Activated T-helper 2 cell treated with anti-CD3 and anti-CD28 coated beads, Interferon-gamma antibody, Interleukin-2, Interleukin-4, amounts not matched to agents 10 μg/mL and 5 μg/mL and 100 μg/mL, durations not matched to agents 14 hours and 24 hours and 36 hours (primary cell): ENCODE results near the gene THRA. TPM values are rescaled to one million over a fixed set of nuclear protein-coding genes. Genes with fewer than 3 reads are reported as not detected.
A peak's percentile ranks its signal among the peaks of the same experiment; 100 is the strongest.

Experiments used
- DNase-seq: peaks from one replicate; pipeline ENCODE4 v3.0.0; 2021; ENCODE audit warnings: low spot score
- H3K27ac Mint-ChIP-seq: one replicate; pipeline ENCODE4 v1.8.0; 2021; ENCODE audit warnings: mixed read lengths
- H3K27me3 Mint-ChIP-seq: one replicate; pipeline ENCODE4 v1.8.0; 2021; ENCODE audit warnings: low read depth, mixed read lengths
- H3K36me3 Mint-ChIP-seq: one replicate; pipeline ENCODE4 v1.8.0; 2021; ENCODE audit warnings: low read depth, mixed read lengths
- H3K4me1 Mint-ChIP-seq: one replicate; pipeline ENCODE4 v1.8.0; 2021; ENCODE audit warnings: low read depth, mixed read lengths
- H3K4me3 Mint-ChIP-seq: one replicate; pipeline ENCODE4 v1.8.0; 2021; ENCODE audit warnings: low read depth, mild to moderate bottlenecking, moderate library complexity, mixed read lengths
- H3K9me3 Mint-ChIP-seq: one replicate; pipeline ENCODE4 v1.8.0; 2021; ENCODE audit warnings: mixed read lengths
- intact Hi-C: fragments of 100-400 bp; cut with micrococcal nuclease; formaldehyde crosslinking; loops from one replicate; pipeline ENCODE4 v1.15.1; 2023
- total RNA-seq: library from RNA; stranded (reverse); gene quantifications from 2 replicates; pipeline ENCODE4 v1.2.3, GENCODE V29; 2022

THRA gene
- total RNA-seq, 1 donor from 2014 or later = 5.6 TPM

DNA sequence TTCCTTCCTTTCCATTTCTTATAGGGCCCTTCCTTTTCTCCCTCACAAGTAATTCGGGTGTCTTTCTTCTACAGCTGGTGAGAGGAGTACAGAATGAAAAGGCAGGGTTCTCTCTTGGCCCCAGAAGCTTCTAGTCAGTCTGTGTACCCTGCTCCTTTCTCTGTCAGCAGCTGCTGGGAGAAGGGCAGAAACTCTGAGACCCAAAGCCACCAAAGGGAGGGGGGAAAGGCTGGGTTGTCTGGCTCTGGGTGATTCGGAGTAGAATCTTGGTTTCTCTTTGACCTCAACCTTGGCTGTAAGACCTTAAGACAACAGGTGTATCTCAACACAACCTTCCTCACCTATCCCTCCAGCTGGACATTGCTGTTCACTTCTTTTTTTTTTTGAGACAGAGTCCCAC lies 40.9 kb downstream of the THRA start:
- no peak overlapping the region for H3K27ac Mint-ChIP-seq

DNA sequence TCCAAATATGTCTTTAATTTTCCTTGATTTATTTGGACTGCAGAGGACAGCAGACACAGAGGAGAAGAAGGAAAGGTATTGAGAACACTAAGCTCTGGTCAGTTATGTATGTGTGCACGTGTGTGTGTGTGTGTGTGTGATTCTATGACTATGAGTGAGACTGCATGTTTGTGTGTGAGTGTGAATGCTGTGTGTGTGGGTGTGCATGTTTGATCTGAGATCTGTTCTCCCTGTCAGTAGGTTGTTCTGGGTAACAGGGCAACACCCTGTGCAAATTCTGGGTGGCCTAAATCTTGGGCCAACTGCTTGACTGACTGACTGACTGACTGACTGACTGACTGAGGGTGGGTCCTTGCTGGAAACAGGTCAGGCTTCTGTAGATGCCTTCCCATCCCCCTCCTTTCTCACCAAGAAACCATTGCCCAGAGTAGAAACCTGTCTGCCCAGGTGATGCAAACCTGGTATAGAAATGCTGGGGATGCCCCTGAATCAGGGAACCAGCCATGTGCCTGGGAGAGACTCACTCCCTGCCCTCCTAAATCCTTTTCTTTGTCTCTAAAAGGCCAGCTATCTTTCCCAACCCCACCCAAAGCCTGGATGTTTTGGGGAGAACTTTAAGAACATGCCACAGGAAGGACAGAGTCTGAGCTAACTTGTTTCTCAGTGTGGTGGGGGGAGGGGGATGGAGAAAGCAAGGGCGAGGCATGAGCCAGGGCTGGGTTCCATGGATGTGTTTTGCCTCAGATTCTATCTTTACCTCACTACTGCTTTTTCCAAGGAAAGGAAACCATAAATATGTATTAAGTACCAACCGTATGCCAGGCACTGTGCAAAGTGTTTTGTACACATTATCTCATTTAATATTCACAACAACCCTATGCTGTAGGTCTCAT lies 42.1 kb downstream of the THRA start:
- no peak overlapping the region for H3K27ac Mint-ChIP-seq
- no peak for DNase-seq
- H3K36me3 Mint-ChIP-seq = no peaks in the 10 kb centered on the region
- H3K27me3 Mint-ChIP-seq = peaks cover 2% of the 10 kb centered on the region
- H3K9me3 Mint-ChIP-seq = no peaks in the 10 kb centered on the region
- H3K4me1 Mint-ChIP-seq = peaks cover 68% of the 10 kb centered on the region
- intact Hi-C loops = loop anchor here (10.0 kb wide), 1 partner anchor 180 kb away; the partner anchor contains the start of gene CDC6
- no peak overlapping the region for H3K4me3 Mint-ChIP-seq

More for the DNA sequence above, 40.9 kb downstream of the THRA start:
- Mint-ChIP-seq H3K4me3 (no peak overlapping the region), H3K36me3 (peaks cover 2% of the 10 kb centered on the region), H3K9me3 (no peaks in the 10 kb centered on the region), H3K27me3 (peaks cover 2% of the 10 kb centered on the region), H3K4me1 (peaks cover 69% of the 10 kb centered on the region)
- intact Hi-C loops = loop anchor here (10.0 kb wide), 1 partner anchor 181 kb away; the partner anchor contains the start of gene CDC6
- no peak for DNase-seq

DNA sequence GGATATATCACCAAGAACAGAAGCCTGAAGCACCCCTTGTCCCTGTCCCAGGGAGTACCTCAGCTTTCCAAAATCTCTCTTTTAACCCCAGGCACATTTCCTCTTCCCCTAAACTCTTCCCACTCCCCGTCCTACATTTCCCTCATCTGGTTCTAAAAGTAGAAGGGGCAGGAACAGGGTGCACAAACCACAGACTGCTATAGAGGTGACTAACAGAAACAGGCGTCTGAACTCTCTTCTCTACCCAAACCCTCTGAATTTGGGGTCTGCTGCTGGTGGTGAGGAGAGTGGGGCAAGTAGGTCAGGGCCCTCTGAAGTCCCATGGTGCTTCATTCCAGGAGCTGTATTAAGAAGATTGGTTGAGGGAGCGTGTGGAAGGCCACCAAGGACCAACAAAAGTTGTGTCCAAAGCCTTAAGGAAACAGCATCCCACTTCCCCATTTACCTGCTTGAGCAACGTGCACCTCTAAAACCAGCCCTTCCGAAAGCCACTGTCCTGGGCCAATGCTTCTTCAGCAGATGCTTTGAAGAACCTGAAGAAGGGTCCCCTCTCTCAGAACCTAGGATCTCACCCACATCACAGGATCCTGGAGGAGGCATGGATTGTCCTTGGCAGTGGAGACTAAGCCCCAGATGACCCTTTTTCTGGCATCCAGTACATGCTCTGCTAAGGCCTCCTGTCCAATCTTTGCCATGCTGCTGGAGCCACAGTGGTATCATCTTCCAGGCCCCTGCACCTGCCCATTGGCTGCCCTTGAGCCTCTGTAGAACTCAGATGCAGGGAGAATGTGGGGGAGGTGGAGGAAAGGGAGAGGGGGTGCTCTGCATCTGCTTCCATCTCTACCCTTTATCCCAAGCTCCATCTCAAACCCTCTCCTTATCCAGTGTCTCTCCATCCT lies 43.3 kb downstream of the THRA start:
- no peaks in the 10 kb centered on the region for H3K36me3 Mint-ChIP-seq
- no peak overlapping the region for H3K4me3 Mint-ChIP-seq
- no peaks in the 10 kb centered on the region for H3K9me3 Mint-ChIP-seq
- intact Hi-C loops = loop anchor here (10.0 kb wide), 1 partner anchor 179 kb away; the partner anchor contains the start of gene CDC6
- H3K27me3 Mint-ChIP-seq = peaks cover 2% of the 10 kb centered on the region
- no peak overlapping the region for H3K27ac Mint-ChIP-seq
- H3K4me1 Mint-ChIP-seq = peaks cover 66% of the 10 kb centered on the region
- no peak for DNase-seq

DNA sequence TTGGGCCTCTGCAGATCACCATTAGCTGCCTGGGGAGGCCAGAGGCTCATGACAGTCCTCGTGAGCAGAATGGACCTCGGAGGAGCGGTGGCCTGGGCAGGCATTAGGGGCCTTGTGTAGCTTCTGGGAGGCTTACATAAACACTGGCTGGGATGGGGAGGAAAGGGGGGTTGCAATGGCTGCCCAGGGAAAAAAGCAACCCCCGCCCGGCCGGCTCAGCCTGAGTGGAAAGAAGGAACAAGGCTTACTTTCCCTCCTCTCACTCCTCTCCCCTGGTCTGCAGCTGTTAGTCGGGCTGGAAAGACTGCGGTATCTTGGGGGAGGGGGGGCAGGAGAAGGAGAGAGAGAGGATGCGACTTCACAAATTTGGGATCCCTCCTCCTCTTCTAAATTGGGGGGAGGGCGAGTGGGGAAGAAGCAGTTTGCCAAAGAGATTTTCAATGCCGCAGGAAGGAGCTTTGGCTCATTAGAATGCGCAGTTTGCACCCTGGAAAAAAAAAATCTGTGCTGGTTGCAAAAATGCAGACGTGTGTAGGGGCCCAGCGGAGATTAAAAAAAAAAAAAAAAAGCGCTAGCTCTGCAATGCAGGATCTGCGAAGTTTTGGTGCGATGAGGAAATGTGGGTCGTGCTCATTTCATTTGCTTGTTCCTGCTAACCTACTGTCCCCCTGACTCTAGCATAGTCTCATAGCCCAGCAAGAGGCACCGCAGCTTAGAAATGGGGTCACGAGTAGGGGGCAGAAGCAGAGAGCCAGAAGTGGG lies 44.2 kb downstream of the THRA start:
- H3K36me3 Mint-ChIP-seq = no peaks in the 10 kb centered on the region
- H3K27me3 Mint-ChIP-seq = peaks cover 2% of the 10 kb centered on the region
- no peak overlapping the region for H3K27ac Mint-ChIP-seq
- DNase-seq = no peak
- intact Hi-C loops = loop anchor here (10.0 kb wide), 1 partner anchor 178 kb away; the partner anchor contains the start of gene CDC6
- H3K4me3 Mint-ChIP-seq = no peak overlapping the region
- H3K4me1 Mint-ChIP-seq = peaks cover 71% of the 10 kb centered on the region
- H3K9me3 Mint-ChIP-seq = no peaks in the 10 kb centered on the region

DNA sequence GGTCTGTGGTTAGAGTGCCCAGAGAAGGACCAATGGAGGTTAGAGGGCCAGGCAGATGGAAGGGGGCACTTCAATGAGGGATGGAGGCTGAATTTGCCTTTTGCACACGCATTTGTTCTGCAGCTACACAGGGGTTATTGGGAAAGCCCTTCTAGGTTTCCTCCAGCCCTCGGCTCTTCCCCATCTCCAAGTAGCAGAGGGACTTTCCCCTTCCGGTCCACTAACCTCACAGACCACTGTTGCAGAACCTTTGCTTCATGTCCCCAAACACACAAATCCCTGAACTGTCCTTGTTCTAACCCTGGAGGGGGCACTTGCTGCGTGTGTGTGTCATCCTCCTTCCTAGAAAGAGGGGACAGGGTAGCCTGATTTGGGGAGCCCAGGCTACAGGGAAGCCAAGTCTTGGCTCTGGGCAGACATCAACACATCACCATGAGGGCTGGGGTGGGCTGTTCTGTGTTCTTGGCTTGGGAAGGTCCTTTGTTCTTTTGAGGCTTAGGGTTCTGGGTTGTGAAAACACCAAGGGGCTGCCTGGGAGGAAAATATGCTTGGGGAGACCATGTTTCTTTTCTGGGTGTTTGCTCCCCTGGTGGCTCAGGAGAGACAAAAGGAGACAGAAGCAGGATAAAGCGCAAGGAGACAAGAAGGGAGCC lies 44.9 kb downstream of the THRA start:
- Mint-ChIP-seq H3K27me3 (peaks cover 2% of the 10 kb centered on the region), H3K27ac (peak overlapping the region; percentile 75), H3K36me3 (no peaks in the 10 kb centered on the region), H3K4me3 (no peak overlapping the region), H3K9me3 (no peaks in the 10 kb centered on the region), H3K4me1 (peaks cover 78% of the 10 kb centered on the region)
- no peak for DNase-seq
- intact Hi-C loops = loop anchor here (2.0 to 10.0 kb wide), 2 partner anchors 45 to 177 kb away; partner anchors contain the start of genes CDC6 and THRA

DNA sequence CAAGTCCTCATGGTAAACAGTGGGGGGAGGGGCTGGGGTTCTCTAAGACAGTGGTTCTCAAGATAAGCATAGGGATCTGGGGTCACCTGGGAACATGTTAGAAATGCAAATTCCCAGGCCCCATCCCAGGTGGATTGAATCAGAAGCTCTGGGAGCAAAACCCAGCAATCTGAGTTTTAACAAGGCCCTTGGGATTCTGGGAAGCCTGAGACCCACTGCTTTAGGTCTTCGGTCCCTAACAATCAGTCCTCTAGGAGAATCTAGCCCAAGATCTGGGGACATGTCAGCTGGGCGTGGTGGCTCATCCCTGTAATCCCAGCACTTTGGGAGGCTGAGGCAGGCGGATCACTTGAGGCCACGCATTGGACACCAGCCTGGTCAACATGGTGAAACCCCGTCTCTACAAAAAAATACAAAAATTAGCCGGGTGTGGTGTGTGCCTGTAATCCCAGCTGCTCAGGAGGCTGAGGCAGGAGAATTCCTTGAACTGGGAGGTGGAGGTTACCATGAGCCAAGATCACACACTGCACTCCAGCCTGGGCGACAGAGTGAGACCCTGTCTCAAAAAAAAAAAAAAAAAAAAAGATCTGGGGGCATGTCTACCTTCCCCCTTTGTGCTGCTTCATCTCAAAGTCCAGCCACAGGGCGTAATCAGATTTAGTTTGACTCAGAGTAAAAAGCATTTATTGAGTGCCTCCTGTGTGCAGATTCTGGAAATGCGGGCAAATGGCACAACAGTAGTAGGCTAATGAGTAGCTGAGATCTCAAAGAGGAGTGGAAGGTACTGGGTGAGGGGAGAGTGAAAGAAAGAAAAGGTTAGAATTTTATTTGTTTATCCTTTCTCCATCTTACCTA lies 46.4 kb downstream of the THRA start:
- Mint-ChIP-seq H3K27ac (no peak overlapping the region), H3K9me3 (no peaks in the 10 kb centered on the region), H3K4me3 (no peak overlapping the region), H3K4me1 (peaks cover 75% of the 10 kb centered on the region), H3K36me3 (no peaks in the 10 kb centered on the region), H3K27me3 (peaks cover 2% of the 10 kb centered on the region)
- intact Hi-C loops = loop anchor here (1.0 to 10.0 kb wide), 3 partner anchors 31 to 176 kb away; partner anchors contain the start of genes CASC3, CDC6 and THRA
- no peak for DNase-seq

DNA sequence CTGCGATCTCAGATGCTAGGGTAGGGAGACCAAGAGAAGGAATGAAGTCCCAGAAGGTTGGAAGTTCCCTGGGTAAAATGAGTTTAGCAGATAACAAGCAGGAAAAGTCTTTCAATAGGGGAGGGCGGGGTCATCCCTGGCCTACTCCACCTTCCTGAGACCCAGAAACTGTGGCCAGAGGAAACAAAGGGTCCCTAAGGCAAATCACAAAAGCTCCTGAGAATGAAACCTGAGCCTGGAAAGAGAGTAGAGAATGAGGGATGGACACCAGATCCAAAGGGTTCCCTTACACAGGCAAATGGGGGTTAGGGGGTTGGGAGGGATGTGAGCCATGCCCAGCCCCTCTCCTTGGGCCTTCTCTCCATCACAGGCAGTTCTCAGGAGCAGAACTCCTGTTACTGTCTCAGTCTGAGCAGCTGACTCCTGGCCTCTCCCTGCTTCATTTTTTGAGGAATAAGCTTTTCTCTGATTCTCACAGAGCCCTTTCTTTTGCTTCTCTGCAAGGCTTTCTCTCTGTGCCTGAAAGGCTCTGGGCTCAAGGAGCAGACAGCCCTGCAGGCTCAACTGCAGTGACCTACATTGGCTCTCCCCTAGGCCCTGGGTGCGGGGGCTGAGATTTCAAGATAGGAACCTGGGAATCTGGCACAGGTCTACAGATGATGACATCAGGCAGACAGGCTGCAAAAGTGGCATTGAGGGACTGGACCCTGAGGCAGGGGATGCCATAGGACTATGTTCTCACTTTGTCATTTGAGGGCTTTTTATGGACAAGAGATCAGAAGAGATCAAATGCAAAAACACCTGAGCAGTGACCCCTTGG lies 47.5 kb downstream of the THRA start:
- Mint-ChIP-seq H3K27ac (no peak overlapping the region), H3K36me3 (no peaks in the 10 kb centered on the region), H3K27me3 (peaks cover 2% of the 10 kb centered on the region), H3K4me1 (peaks cover 64% of the 10 kb centered on the region), H3K9me3 (no peaks in the 10 kb centered on the region), H3K4me3 (no peak overlapping the region)
- intact Hi-C loops = loop anchor here (5.0 kb wide), 1 partner anchor 98 kb away; no protein-coding TSS in a partner anchor
- no peak for DNase-seq

DNA sequence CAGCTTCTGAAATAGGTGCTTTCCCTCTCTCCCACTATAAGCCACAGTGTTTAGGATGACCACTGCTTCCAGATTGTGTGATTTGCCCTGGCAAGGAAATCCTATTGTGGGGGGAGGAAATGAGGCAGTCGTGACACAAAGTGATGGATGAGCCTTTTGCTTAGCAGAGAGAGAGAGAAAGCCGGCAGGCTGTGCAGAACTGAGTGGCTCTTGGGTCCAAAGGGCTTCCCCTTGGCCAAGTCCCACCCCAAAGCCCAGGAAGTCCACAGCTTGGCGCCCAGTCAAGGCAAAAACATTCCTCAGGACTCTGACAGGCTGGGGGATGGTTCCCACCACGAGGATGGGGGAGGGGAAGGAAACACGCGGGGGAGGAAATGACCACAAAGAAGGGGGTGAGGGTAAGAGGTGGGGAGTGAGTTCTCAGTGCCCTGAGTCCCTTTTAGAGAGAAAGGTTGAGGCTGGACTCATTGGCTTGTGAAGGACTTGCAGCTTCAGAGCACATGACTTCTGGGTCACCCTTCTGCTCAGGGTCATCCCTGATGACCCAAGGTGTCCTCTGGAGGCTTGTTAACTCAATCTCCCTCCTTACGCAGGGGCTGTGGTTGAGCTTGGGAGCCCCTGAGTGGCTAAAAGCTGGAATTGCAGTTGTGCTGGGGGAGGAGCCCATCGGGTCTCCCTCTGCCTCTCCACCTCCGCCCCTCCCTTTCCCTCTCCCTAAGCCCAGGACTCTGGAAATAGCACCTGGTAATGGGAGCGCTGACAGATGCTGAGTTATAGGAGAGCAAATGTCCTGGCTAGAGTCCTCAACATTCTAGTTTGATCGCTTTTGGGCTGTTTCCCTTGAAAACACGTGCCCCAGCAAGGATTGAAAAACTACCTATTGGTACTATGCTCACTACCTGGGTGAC lies 48.7 kb downstream of the THRA start:
- H3K9me3 Mint-ChIP-seq = no peaks in the 10 kb centered on the region
- intact Hi-C loops = loop anchor here (1.0 to 5.0 kb wide), 2 partner anchors 15 to 99 kb away; no protein-coding TSS in a partner anchor
- H3K27me3 Mint-ChIP-seq = peaks cover 2% of the 10 kb centered on the region
- H3K4me1 Mint-ChIP-seq = peaks cover 54% of the 10 kb centered on the region
- peak; percentile 64 for DNase-seq
- peak overlapping the region; percentile 77 for H3K27ac Mint-ChIP-seq
- H3K4me3 Mint-ChIP-seq = peak overlapping the region; percentile 49
- no peaks in the 10 kb centered on the region for H3K36me3 Mint-ChIP-seq

DNA sequence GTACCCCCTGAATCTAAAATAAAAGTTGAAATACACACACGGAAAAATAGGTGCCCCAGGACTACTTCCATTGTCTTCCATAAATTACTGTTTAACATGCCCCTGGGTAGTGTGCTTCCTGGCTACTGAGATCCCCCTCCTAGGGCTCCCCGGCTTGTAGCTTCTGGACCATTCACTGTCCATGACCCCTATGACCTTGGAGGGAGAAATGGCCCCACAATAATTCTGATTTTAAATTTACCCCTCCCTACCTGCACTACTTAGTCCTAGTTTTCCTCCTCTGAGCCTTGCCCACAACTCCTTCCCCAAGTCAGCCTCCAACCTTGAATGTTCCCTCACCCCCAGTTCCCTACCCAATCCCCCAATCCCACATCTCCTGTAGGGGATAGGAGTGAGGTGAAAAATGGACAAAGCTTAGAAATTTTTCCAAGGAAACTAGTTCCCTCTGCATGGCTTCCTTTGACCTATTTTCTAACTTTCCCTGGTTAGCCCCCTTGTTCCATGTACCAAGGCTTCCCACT lies 49.5 kb downstream of the THRA start:
- Mint-ChIP-seq H3K4me1 (peaks cover 49% of the 10 kb centered on the region), H3K4me3 (no peak overlapping the region), H3K9me3 (no peaks in the 10 kb centered on the region), H3K36me3 (no peaks in the 10 kb centered on the region), H3K27ac (peak overlapping the region; percentile 77), H3K27me3 (no peaks in the 10 kb centered on the region)
- intact Hi-C loops = loop anchor here (5.0 kb wide), 1 partner anchor 100 kb away; no protein-coding TSS in a partner anchor
- no peak for DNase-seq
